Central memory CD8-positive, alpha-beta T cell (primary cell): ENCODE results near the gene MYO16.
A peak's percentile ranks its signal among the peaks of the same experiment; 100 is the strongest.
"Not testable (repeated sequence)": the region's sequence is repeated elsewhere in the genome, so short reads cannot be mapped to it uniquely, and the experiment has no call there.

Source experiments
- ATAC-seq: fragments of 150-1000 bp; cut with Tn5 transposase; replicated peaks from 2 replicates; pipeline ENCODE4 v1.10.0; 2022; ENCODE audit warnings: mild to moderate bottlenecking, moderate FRiP score, moderate number of reproducible peaks; ENCODE audit not compliant: poor library complexity, severe bottlenecking; ENCODE audit errors: extremely low read depth
- DNase-seq, 2 donors: peaks; one replicate each; pipeline ENCODE4 v3.0.0; 2021; ENCODE audit warnings: low spot score in 2 of 2
- H3K27ac Mint-ChIP-seq: one replicate; pipeline ENCODE4 v1.8.0; 2022; ENCODE audit warnings: low read depth, mild to moderate bottlenecking, moderate library complexity, mixed read lengths
- H3K27me3 Mint-ChIP-seq: one replicate; pipeline ENCODE4 v1.8.0; 2022; ENCODE audit warnings: mixed read lengths
- H3K36me3 Mint-ChIP-seq: one replicate; pipeline ENCODE4 v1.8.0; 2022; ENCODE audit warnings: mild to moderate bottlenecking, moderate library complexity, mixed read lengths; ENCODE audit not compliant: insufficient read depth
- H3K4me1 Mint-ChIP-seq: one replicate; pipeline ENCODE4 v1.8.0; 2022; ENCODE audit warnings: mixed read lengths
- H3K4me3 Mint-ChIP-seq: one replicate; pipeline ENCODE4 v1.8.0; 2022; ENCODE audit warnings: mild to moderate bottlenecking, moderate library complexity, mixed read lengths
- H3K9me3 Mint-ChIP-seq: one replicate; pipeline ENCODE4 v1.8.0; 2022; ENCODE audit warnings: mixed read lengths

MYO16 gene

DNA sequence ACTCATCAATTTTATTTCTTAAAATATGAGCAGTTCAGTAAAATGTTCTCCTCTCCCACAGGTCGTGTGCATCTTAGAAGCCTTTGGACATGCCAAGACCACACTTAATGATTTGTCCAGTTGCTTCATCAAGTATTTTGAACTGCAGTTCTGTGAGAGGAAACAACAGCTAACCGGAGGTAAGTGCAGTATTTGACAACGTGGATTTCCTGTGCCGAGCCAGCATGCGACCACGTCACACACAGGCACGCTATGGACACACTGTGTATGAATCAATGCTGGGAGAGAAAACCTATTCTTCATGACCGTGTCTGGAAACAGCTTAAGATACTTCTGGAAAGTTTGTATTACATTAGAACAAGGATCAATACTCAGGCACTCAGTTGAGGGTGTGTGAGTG, 268.5 kb downstream of the MYO16 start:
- DNase-seq (no peak), ATAC-seq (no peak)
- no peaks in the 10 kb centered on the region for H3K27me3 Mint-ChIP-seq

DNA sequence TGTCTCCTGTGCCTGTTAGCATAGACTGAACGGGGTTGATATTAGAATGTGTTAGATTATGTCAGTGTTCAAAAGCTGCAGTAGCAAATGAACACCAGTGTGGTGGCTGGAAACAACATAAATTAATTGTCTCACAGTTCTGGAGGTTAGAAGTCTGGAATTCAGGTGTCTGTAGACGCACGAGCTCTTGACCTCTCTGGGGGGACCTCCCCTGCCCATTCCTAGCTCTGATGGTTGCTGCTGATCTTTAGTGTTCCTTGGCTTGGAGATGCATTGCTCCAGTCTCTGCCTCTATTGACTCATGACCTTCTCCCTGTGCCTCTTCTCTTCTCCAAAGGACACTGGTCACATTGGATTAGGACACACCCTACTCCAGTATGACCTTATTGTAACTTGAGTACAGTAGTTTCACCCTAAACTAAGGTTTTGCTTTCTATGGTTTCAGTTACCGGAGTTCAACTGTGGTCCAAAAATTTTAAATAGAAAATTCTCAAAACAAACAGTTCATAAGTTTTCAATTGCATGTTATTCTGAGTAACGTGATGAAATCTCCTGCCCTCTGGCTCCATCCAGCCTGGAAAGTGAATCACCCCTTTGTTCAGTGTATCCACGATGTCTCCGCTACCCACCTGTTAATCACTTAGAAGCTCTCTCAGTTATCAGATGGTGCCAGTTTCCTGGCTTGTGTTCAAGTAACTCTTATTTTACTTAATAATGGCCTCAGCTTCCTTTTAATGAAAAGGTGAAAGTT, 273.2 kb downstream of the MYO16 start:
- Mint-ChIP-seq H3K27me3 (no peaks in the 10 kb centered on the region), H3K9me3 (no peaks in the 10 kb centered on the region), H3K27ac (no peak overlapping the region), H3K36me3 (no peaks in the 10 kb centered on the region), H3K4me3 (no peak overlapping the region), H3K4me1 (no peaks in the 10 kb centered on the region)
- DNase-seq (no peak), ATAC-seq (no peak)

More for the DNA sequence above, 268.5 kb downstream of the MYO16 start:
- Mint-ChIP-seq H3K9me3 (no peaks in the 10 kb centered on the region), H3K4me3 (no peak overlapping the region), H3K36me3 (no peaks in the 10 kb centered on the region), H3K27ac (no peak overlapping the region), H3K4me1 (no peaks in the 10 kb centered on the region)

DNA sequence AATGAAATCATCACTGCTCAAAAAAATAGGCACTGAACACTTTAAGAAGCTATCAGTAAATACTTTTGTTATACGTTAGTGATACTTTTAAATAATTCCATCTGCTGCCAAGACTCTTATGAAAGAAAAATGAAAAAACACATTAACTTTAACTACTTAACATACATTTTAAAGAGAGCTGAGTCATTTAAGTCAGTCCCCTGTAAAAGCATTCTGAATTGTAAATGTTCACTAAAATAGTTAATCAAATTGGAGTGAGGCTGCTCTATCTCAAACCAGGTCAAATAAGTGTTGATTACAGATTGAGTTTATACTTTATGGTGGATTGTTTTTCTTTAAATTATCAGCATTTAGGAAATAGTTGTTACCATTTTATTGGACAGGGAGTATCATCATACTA, 274.2 kb downstream of the MYO16 start:
- no peaks in the 10 kb centered on the region for H3K9me3 Mint-ChIP-seq
- no peaks in the 10 kb centered on the region for H3K4me1 Mint-ChIP-seq
- H3K36me3 Mint-ChIP-seq, result no peaks in the 10 kb centered on the region
- no peaks in the 10 kb centered on the region for H3K27me3 Mint-ChIP-seq
- DNase-seq (no peak), ATAC-seq (no peak)
- H3K27ac Mint-ChIP-seq, result no peak overlapping the region
- H3K4me3 Mint-ChIP-seq, result no peak overlapping the region

DNA sequence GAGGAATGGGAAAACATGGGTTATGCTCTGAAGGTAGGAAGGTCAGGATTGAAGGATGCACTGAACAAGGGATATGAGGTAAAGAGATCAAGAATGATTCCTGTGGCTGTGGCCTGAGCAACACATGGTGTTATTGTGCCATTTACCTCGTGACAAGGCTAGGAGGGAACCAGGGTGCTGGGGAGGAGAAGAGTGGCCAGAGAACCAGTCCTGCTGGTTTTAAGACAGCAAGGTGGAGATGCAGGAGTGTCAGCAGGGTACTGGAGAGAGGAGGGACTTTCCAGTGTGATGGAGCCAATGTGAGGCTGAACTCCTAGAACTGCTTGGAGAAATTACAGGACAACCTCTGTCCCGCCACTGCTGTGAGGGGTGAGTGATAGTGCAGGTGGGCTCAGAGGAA, 282.4 kb downstream of the MYO16 start:
- no peak for DNase-seq
- Mint-ChIP-seq H3K36me3 (no peaks in the 10 kb centered on the region), H3K9me3 (no peaks in the 10 kb centered on the region), H3K27me3 (no peaks in the 10 kb centered on the region), H3K27ac (no peak overlapping the region), H3K4me1 (peaks cover 6% of the 10 kb centered on the region), H3K4me3 (no peak overlapping the region)
- no peak for ATAC-seq

DNA sequence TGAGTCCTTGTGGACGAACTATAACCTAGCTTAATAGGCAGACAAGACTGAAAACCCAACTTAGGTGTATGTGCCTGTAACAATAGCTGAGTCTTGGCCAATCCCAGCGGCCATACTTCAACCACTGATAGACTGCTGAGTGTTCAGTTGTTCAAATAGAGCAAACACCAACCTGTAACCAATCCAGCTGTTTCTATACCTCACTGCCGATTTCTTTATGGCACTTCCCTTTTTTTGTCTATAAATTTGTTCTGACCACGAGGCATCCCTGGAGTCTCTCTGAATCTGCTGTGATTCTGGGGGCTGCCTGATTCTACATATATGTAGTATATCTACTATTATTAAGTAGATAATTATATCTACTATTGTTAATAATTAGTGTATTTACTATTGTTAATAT, 284.3 kb downstream of the MYO16 start:
- H3K9me3 Mint-ChIP-seq, H3K36me3 Mint-ChIP-seq, H3K27ac Mint-ChIP-seq, DNase-seq, H3K27me3 Mint-ChIP-seq, H3K4me1 Mint-ChIP-seq, H3K4me3 Mint-ChIP-seq, ATAC-seq: not testable (repeated sequence)

DNA sequence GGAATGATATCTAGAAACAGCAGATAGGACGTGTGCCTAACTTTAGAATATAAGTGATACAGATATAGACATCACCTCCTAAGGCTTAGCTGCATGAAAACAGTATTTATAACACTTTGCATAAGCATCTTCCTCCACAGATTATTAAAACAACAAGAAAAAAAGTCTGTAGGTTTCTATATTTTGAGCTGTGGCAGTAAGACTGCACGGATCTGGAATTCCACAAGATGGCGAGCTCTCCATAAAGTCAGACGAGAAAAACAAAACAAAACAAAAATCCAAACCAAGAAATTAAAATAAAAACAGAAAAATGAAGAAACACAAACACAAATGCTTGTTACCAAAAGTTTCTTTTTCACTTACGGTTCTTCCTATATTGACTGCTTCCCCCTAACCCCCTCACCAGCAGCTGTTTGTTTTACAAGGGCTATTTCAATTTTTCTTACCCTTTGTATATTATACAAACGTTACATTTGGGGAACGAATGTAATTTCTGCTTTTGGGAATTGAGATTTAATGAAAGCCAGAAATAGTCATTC, 285.8 kb downstream of the MYO16 start:
- no peaks in the 10 kb centered on the region for H3K36me3 Mint-ChIP-seq
- DNase-seq (no peak), ATAC-seq (no peak)
- H3K27ac Mint-ChIP-seq, result no peak overlapping the region
- H3K4me1 Mint-ChIP-seq, result peaks cover 6% of the 10 kb centered on the region
- no peaks in the 10 kb centered on the region for H3K27me3 Mint-ChIP-seq
- no peak overlapping the region for H3K4me3 Mint-ChIP-seq
- H3K9me3 Mint-ChIP-seq, result peaks cover 2% of the 10 kb centered on the region

DNA sequence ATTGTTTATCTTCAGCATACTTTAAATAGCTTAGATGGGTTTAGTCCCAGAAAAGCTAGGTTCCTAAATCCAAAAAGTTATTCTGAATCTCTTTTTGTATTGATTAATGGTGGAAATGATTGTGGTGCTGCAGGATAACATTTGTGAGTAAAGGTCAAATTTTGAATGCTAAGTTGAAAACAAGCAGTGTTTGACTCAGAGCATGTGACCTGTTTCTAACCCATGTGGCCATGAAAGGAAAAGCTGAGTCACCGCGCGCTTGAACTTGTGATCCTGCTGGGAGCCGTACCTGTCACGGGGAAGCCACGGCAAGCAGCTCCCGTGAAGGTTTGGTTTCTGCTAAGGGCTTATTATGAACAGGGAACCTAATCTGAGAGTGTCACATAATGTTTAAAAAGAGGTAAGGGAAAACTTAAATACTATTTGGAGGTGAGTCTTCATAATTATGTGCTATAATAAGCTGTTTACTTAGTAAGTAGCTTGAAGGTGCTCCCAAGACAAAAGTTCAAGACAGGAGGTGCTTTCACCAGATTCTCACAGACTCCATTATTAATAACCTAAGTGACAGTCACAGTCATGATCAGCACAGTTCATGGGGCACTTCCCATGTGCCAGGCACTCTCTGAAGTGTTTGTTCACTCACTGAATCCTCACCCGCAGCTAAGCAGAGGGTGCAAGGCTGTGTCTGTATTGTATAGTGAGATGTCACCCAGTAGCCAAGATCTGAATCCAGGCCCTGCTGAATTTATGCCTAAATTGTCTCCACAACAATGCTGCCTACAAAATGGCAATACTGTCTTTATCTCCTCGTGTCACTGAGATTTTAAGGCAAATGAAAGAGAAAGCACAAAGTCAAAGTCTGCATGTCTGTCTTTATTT, 286.5 kb downstream of the MYO16 start:
- peak overlapping the region; percentile 14 for H3K27ac Mint-ChIP-seq

DNA sequence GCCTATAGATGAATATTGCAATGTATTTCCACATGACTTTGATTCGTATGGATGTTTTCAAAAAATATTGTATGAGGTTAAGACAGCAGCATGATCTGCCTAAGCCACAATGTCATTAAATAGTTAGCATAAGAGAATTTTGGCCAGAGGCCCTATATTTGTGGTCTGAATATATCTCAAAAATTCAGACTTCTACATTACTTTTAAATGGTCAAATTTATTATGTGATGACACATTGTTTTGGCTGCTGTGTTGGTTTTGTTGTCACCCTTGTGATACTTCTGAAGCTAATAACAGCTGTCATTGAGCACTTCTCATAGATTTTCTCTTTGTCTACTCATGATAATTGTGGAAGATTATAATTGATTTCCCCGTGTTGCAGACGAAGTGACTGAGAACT, 288.2 kb downstream of the MYO16 start:
- Mint-ChIP-seq H3K27me3 (no peaks in the 10 kb centered on the region), H3K27ac (no peak overlapping the region), H3K36me3 (no peaks in the 10 kb centered on the region), H3K9me3 (peaks cover 11% of the 10 kb centered on the region), H3K4me3 (no peak overlapping the region), H3K4me1 (peaks cover 6% of the 10 kb centered on the region)
- no peak for DNase-seq
- ATAC-seq, result no peak

More for the DNA sequence above, 286.5 kb downstream of the MYO16 start:
- Mint-ChIP-seq H3K9me3 (peaks cover 6% of the 10 kb centered on the region), H3K4me1 (peaks cover 6% of the 10 kb centered on the region), H3K4me3 (no peak overlapping the region), H3K36me3 (no peaks in the 10 kb centered on the region), H3K27me3 (no peaks in the 10 kb centered on the region)
- no peak for DNase-seq
- no peak for ATAC-seq

DNA sequence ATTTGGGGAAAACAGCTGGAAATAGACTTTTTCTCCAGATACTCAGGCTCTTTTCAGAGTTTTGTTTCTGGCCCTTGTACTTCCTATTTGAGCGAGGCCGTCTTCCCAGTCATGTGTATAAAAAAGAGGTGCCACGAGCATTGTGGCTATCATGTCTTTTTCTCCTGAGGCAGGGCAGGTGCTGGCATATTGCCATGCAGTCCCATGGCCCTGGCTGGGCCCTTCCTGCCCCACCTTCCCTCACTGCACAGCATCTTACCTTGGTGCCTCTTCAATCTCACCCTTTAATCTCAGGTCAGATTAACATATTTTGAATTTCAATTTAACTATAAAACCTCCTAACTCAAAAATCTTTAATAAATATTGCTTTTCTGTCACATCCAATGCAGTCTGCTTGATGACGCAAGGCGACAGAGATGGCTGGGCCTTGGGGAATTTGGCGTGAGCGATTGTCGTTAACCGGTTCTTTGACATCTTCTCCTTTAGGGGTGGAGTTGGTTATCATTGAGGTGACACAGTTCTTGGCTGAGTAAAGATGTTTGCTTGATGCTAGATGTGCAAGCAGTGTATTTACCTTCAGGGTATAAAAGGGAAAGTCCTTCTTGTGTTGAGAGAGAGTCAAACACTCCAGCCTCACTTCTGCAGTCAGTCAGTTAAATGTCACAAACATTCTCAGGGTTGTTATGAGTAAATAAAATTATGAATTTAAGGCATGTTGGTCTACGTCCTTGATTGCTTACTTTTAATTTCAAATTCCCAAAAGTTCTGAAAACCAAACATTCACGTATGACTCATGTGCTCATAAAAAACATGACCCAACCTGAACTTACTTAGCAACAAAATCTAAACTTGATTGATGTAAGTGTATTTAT, 289.9 kb downstream of the MYO16 start:
- Mint-ChIP-seq H3K27me3 (no peaks in the 10 kb centered on the region), H3K4me3 (no peak overlapping the region), H3K9me3 (peaks cover 11% of the 10 kb centered on the region), H3K4me1 (peaks cover 6% of the 10 kb centered on the region), H3K36me3 (no peaks in the 10 kb centered on the region), H3K27ac (no peak overlapping the region)
- DNase-seq, result no peak
- no peak for ATAC-seq

DNA sequence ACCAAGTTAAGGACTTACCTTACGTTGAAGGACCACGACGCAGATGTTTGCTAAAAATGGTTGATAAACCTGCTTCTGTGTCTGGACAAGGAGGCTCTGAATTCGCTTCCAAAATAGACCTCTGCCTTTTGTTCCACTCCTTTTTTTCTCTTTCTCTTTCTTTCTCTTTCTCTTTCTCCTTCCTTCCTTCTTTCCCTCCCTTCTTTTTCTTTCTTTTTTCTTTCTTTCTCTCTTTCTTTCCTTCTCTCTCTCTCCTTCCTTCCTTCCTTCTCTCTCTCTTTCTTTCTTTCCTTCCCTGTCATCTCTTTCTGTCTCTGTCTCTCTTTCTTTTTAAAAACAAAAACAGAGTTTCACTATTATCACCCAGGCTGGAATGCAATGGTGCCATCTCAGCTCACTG, 290.7 kb downstream of the MYO16 start:
- DNase-seq (no peak), ATAC-seq (no peak)
- Mint-ChIP-seq H3K27ac (no peak overlapping the region), H3K27me3 (no peaks in the 10 kb centered on the region), H3K9me3 (peaks cover 11% of the 10 kb centered on the region), H3K4me1 (peaks cover 6% of the 10 kb centered on the region), H3K4me3 (no peak overlapping the region), H3K36me3 (no peaks in the 10 kb centered on the region)

DNA sequence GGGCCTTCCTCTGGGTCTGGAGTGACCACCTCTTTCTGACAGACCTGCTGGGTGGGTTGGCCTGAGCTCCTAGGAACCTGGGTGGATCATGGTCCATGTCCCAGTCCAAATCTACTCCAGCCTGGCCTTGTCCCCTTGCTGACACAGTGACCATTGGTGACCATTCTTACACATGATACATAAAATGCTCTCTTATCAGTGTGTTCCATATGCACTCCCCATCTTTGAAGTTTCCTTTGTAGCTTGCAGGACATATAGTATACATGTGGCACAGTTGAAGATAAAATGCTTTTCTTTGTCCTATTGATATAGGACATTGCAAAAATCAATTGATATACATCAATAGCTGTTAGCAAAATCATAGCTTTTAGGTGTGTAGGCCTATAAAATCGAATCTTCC, 291.8 kb downstream of the MYO16 start:
- Mint-ChIP-seq H3K4me1 (no peaks in the 10 kb centered on the region), H3K9me3 (peaks cover 11% of the 10 kb centered on the region), H3K36me3 (no peaks in the 10 kb centered on the region), H3K27ac (no peak overlapping the region), H3K4me3 (no peak overlapping the region), H3K27me3 (no peaks in the 10 kb centered on the region)
- no peak for ATAC-seq
- no peak for DNase-seq

DNA sequence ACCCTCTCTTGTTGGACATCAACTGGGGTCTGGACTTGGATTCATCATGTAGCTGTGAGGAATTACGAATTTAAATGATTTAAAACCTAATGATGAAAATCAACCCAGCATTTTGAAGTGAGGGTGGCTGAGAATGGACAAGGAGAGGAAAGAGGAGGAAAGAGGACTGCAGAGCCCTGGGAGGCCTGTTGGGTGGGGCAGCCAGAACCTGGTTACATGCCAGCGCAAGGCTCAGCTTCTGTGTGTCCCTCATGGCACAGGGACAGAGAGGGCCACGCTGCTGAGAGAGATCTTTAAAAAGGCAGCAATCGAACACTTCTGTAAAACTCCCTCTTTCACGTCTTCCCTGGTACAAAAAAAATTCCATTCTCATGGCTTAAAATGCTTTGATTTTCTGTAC, 292.7 kb downstream of the MYO16 start:
- peaks cover 11% of the 10 kb centered on the region for H3K9me3 Mint-ChIP-seq
- no peaks in the 10 kb centered on the region for H3K27me3 Mint-ChIP-seq
- no peaks in the 10 kb centered on the region for H3K4me1 Mint-ChIP-seq
- no peak overlapping the region for H3K27ac Mint-ChIP-seq
- H3K36me3 Mint-ChIP-seq, result no peaks in the 10 kb centered on the region
- ATAC-seq (no peak), DNase-seq (no peak)
- no peak overlapping the region for H3K4me3 Mint-ChIP-seq
